Endothelial cell of umbilical vein (primary cell): ENCODE data around the gene TCN2. TPM values are rescaled to one million over a fixed set of nuclear protein-coding genes. Genes with fewer than 3 reads are reported as not detected.

Experiments
- BruUV-seq: library from RNA; stranded (reverse); fragments of 400-500 nt; replicated peaks from 2 replicates; lab custom pipeline; 2021; lab: Mats Ljungman, UMichigan
- CTCF ChIA-PET: fragments of 300-600, 350-600 bp; sonication (Branson Sonifier 250); formaldehyde crosslinking; loops from one replicate; lab custom pipeline; 2021; ENCODE audit warnings: antibody characterized with exemption, inconsistent platforms; lab: Charles Lee
- POLR2A ChIA-PET: fragments of 300-600, 350-600 bp; sonication (Branson Sonifier 250); formaldehyde crosslinking; loops from one replicate; lab custom pipeline; 2021; ENCODE audit warnings: antibody characterized with exemption, inconsistent platforms; lab: Charles Lee
- DNase-seq: peaks from one replicate; pipeline ENCODE4 v3.0.0-alpha.2; 2011; ENCODE audit warnings: low read depth, low spot score
- FAIRE-seq: peaks from 2 replicates; lab custom pipeline; 2011; peaks lifted over from hg19 to GRCh38; lab: Jason Lieb, UNC
- H2AFZ ChIP-seq: 2 replicates; pipeline ENCODE4 v1.6.0; 2012; ENCODE audit warnings: low read depth, low read length, control low read depth, inconsistent platforms
- H3K27ac ChIP-seq: 2 replicates; pipeline ENCODE4 v1.5.1; 2011; ENCODE audit warnings: low read depth, mild to moderate bottlenecking, control low read depth, low read length, moderate library complexity; ENCODE audit not compliant: insufficient read depth
- H3K27me3 ChIP-seq, 2 experiments: 2 replicates each; pipeline versions ENCODE4 v1.6.0 to v1.6.1; 2011; ENCODE audit warnings: low read length in 2 of 2, mixed read lengths in 1 of 2; ENCODE audit not compliant: control insufficient read depth in 2 of 2, insufficient read depth in 2 of 2
- H3K36me3 ChIP-seq, 2 experiments: 2 replicates in 1 of 2; 3 replicates in 1 of 2; pipeline ENCODE4 v1.5.1; 2011; ENCODE audit warnings: low read length in 2 of 2, mild to moderate bottlenecking in 1 of 2, moderate library complexity in 1 of 2; ENCODE audit not compliant: control insufficient read depth in 2 of 2, insufficient read depth in 2 of 2; ENCODE audit errors: extremely low read depth in 1 of 2
- H3K4me1 ChIP-seq: 3 replicates; pipeline ENCODE4 v1.5.1; 2011; ENCODE audit warnings: mild to moderate bottlenecking, low read length; ENCODE audit not compliant: control insufficient read depth, insufficient read depth; ENCODE audit errors: extremely low read depth
- H3K4me2 ChIP-seq: 2 replicates; pipeline ENCODE4 v1.6.1; 2011; ENCODE audit warnings: low read length, control low read depth, mixed read lengths; ENCODE audit not compliant: insufficient read depth
- H3K4me3 ChIP-seq, 3 experiments: fragments of 200-600 bp in 1 of 3; sonication (generic), shearing (Covaris generic) in 1 of 3; replicated peaks in 1 of 3; 2 replicates each; pipeline ENCODE4 v1.5.1; 2011 to 2016; ENCODE audit warnings: control low read depth in 3 of 3, low read length in 3 of 3, mild to moderate bottlenecking in 2 of 3, inconsistent platforms in 1 of 3, low read depth in 1 of 3, moderate library complexity in 1 of 3; ENCODE audit not compliant: insufficient read depth in 1 of 3
- H3K79me2 ChIP-seq: 2 replicates; pipeline ENCODE4 v1.6.0; 2012; ENCODE audit warnings: low read length, inconsistent platforms; ENCODE audit not compliant: control insufficient read depth, insufficient read depth
- H3K9ac ChIP-seq: replicated peaks from 2 replicates; pipeline ENCODE3; 2011; ENCODE audit warnings: low read length, control low read depth; ENCODE audit not compliant: insufficient read depth; ENCODE audit errors: extremely low read depth
- H3K9me1 ChIP-seq: replicated peaks from 3 replicates; pipeline ENCODE4 v1.6.0; 2011; ENCODE audit warnings: mild to moderate bottlenecking, low read length; ENCODE audit not compliant: control insufficient read depth, insufficient read depth; ENCODE audit errors: extremely low read depth
- H3K9me3 ChIP-seq: replicated peaks from 2 replicates; pipeline ENCODE4 v1.5.1; 2012; ENCODE audit warnings: low read length, inconsistent platforms; ENCODE audit not compliant: control insufficient read depth, insufficient read depth
- H4K20me1 ChIP-seq: replicated peaks from 2 replicates; pipeline ENCODE3; 2011; ENCODE audit warnings: mild to moderate bottlenecking, low read length; ENCODE audit not compliant: control insufficient read depth, insufficient read depth; ENCODE audit errors: extremely low read depth
- CTCF ChIP-seq, 2 donors: IDR thresholded peaks; 1 replicate in 1 of 2; 2 replicates in 1 of 2; pipeline ENCODE4 v1.5.1; 2011; ENCODE audit warnings: low read length in 2 of 2, mild to moderate bottlenecking in 2 of 2, moderate library complexity in 2 of 2, control low read depth in 1 of 2, inconsistent platforms in 1 of 2, low read depth in 1 of 2; ENCODE audit not compliant: insufficient read depth in 1 of 2; ENCODE audit errors: extremely low read depth in 1 of 2
- EZH2 ChIP-seq: IDR thresholded peaks from 2 replicates; pipeline ENCODE4 v1.6.1; 2012; ENCODE audit warnings: borderline replicate concordance, low read depth, mild to moderate bottlenecking, moderate library complexity, low read length, inconsistent platforms; ENCODE audit not compliant: severe bottlenecking
- FOS ChIP-seq: IDR thresholded peaks from 2 replicates; pipeline ENCODE4 v1.6.1; 2011; ENCODE audit warnings: mild to moderate bottlenecking, low read length, moderate library complexity, borderline replicate concordance; ENCODE audit not compliant: insufficient read depth
- GATA2 ChIP-seq: IDR thresholded peaks from 2 replicates; pipeline ENCODE4 v1.7.0; 2011; ENCODE audit warnings: low read depth, mild to moderate bottlenecking, moderate library complexity, mixed read lengths, low read length; ENCODE audit not compliant: insufficient read length, insufficient read depth
- JUN ChIP-seq: IDR thresholded peaks from 2 replicates; pipeline ENCODE4 v1.6.1; 2011; ENCODE audit warnings: borderline replicate concordance, low read depth; ENCODE audit not compliant: insufficient read length, insufficient read depth
- MAX ChIP-seq: IDR thresholded peaks from 2 replicates; pipeline ENCODE4 v1.6.1; 2011; ENCODE audit not compliant: insufficient read depth, insufficient read length
- MYC ChIP-seq: IDR thresholded peaks from one replicate; pipeline ENCODE4 v1.6.1; 2011; ENCODE audit warnings: mild to moderate bottlenecking, low read depth, low read length
- POLR2A ChIP-seq: IDR thresholded peaks from 2 replicates; pipeline ENCODE4 v1.6.1; 2012; ENCODE audit warnings: low read depth, mild to moderate bottlenecking, control low read depth, low read length
- POLR2AphosphoS5 ChIP-seq: IDR thresholded peaks from 2 replicates; pipeline ENCODE4 v1.6.1; 2012; ENCODE audit warnings: low read depth, mild to moderate bottlenecking, control low read depth, low read length, moderate library complexity; ENCODE audit not compliant: insufficient read depth
- dilution Hi-C: fragments of 300-500 bp; cut with MboI; formaldehyde crosslinking; loops from one replicate; pipeline ENCODE4 v1.15.0; 2019; ENCODE audit warnings: low sequenced_read_pairs; ENCODE audit not compliant: extremely low pct_ligation_motif_present
- intact Hi-C: fragments of 100-400 bp; cut with micrococcal nuclease; formaldehyde crosslinking; loops from one replicate; pipeline ENCODE4 v1.10.0; 2022
- polyA plus RNA-seq, 4 experiments: library from polyadenylated mRNA; depleted of rRNA in 3 of 4; stranded (reverse) in 3 of 4; unstranded in 1 of 4; fragments of >200 nt; gene quantifications; 2 replicates each; pipeline versions ENCODE4 v1.2.1 to v1.2.3, GENCODE V29; 2011 to 2012; ENCODE audit warnings: missing spikeins in 1 of 4
- total RNA-seq: library from RNA; stranded (reverse); gene quantifications from 2 replicates; pipeline ENCODE4 v1.2.3, GENCODE V29; 2021

The TCN2 gene
- total and polyA plus RNA-seq, 2 donors (not counting 3 experiments of a cell fraction or from before 2014, with no cell fraction given): 80.6 to 188 TPM

DNA sequence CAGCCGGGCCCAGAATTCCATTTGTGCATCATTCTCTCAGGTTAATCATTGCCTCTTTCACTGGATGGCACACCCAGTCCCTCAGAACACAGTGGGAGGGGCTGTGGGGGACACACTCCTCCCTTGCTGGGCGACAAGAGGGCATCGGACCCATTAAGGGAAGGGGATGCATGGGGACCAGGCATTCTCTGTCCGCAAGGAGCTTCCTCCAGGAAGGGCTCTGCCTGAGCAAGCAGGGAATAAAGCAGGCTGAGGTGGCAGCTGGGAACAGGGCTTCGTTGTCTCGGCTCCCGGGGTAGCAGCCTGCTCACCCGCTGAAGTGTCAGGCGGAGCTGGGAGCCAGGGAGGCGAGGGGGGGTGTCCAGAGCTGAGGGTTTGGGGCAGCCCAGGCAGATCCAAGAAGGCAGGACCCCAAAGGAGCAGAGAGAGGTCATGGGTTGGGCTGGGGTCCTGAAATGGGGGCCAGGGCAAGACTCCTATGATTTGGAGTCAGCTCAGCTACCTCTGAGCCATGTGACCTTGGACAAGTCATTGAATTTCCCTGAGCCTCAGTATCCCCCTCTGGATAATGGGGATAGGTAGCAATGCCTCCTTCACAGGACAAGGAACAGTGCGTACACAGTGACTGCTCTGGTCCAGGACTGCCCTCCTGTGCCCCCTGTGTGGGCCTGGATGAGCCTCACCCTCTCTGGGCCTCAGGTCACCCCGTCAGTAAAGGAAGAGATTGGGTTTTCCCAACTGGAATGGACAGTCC lies 34.0 kb upstream of the TCN2 start:
- DNase-seq (no peak), FAIRE-seq (no peak)
- intact Hi-C loops (no loop called here), dilution Hi-C loops (no loop called here)
- H3K27ac ChIP-seq: no peak overlapping the region
- CTCF ChIA-PET: interaction anchor here (1.1 kb wide), 1 partner anchor 182 kb away, joined by 3 read pairs; no protein-coding TSS in a partner anchor
- no TSS peak for BruUV-seq
- TF ChIP-seq FOS: no peak
- TF ChIP-seq MAX: no peak
- no peak for TF ChIP-seq CTCF (IDR thresholded peaks at IDR 0.05; ENCODE audit: extremely low read depth in 1 of 2, insufficient read depth in 1 of 2, low read depth in 1 of 2, low read length in 2 of 2)
- TF ChIP-seq GATA2: no peak
- no peak for TF ChIP-seq JUN
- TF ChIP-seq EZH2: no peak
- TF ChIP-seq POLR2AphosphoS5: no peak
- no peak for TF ChIP-seq MYC
- TF ChIP-seq POLR2A: no peak
- H3K27me3 ChIP-seq: peaks cover 0 to 5% of the 10 kb centered on the region in 2 experiments
- H3K9me3 ChIP-seq: no peaks in the 10 kb centered on the region
- H3K9me1 ChIP-seq: no peaks in the 10 kb centered on the region
- no peak overlapping the region for H3K4me2 ChIP-seq
- no peaks in the 10 kb centered on the region for H4K20me1 ChIP-seq
- H3K9ac ChIP-seq: no peak overlapping the region
- H3K36me3 ChIP-seq: peaks cover 0 to 13% of the 10 kb centered on the region in 2 experiments
- no peak overlapping the region for H2AFZ ChIP-seq
- no peaks in the 10 kb centered on the region for H3K79me2 ChIP-seq
- H3K4me3 ChIP-seq: no peak overlapping the region
- POLR2A ChIA-PET: no interaction called here
- H3K4me1 ChIP-seq: no peaks in the 10 kb centered on the region
